Thoracic aorta (tissue), 2 donors: ENCODE results near the gene USP46. TPM values are rescaled to one million over a fixed set of nuclear protein-coding genes. Genes with fewer than 3 reads are reported as not detected.

Experiments used
- ATAC-seq: fragments of 150-250 bp; one replicate; pipeline ENCODE4 v1.8.0; 2017; ENCODE audit warnings: low read depth; ENCODE audit not compliant: insufficient number of reproducible peaks, low FRiP score
- DNase-seq: peaks from one replicate; pipeline ENCODE4 v3.0.0-alpha.2; 2020; ENCODE audit warnings: low spot score
- H3K27ac ChIP-seq, 2 donors: fragments of 200-600 bp; sonication (generic); 1 replicate in 1 of 2; 2 replicates in 1 of 2; pipeline ENCODE4 v1.5.1; 2016; ENCODE audit warnings: mild to moderate bottlenecking in 2 of 2, moderate library complexity in 2 of 2
- H3K27me3 ChIP-seq: fragments of 200-600 bp; sonication (generic); replicated peaks from 2 replicates; pipeline ENCODE4 v1.6.0; 2016; ENCODE audit warnings: mild to moderate bottlenecking; ENCODE audit not compliant: insufficient read depth
- H3K36me3 ChIP-seq: fragments of 200-600 bp; sonication (generic); one replicate; pipeline ENCODE4 v1.5.1; 2016
- H3K4me1 ChIP-seq, 2 donors: fragments of 200-600 bp; sonication (generic); 1 replicate in 1 of 2; 2 replicates in 1 of 2; pipeline versions ENCODE4 v1.5.1 to v1.6.0; 2016; ENCODE audit warnings: low read depth in 2 of 2, mild to moderate bottlenecking in 1 of 2; ENCODE audit not compliant: control insufficient read depth in 1 of 2
- H3K4me3 ChIP-seq: fragments of 200-600 bp; sonication (generic); 2 replicates; pipeline ENCODE4 v1.5.1; 2016; ENCODE audit warnings: mild to moderate bottlenecking
- H3K9me3 ChIP-seq: fragments of 200-600 bp; sonication (generic); 2 replicates; pipeline ENCODE4 v1.5.1; 2016
- CTCF ChIP-seq: fragments of 200-600 bp; sonication (generic); IDR thresholded peaks from one replicate; pipeline ENCODE4 v1.5.1; 2019; ENCODE audit warnings: antibody characterized with exemption
- total RNA-seq, 2 donors: library from RNA; depleted of rRNA; stranded (reverse); fragments of >200 nt; gene quantifications; one replicate each; pipeline versions ENCODE4 v1.1.0 to v1.2.3, GENCODE V29; 2016

USP46 gene
- total RNA-seq, 2 donors from 2014 or later, result 12.2 to 15.5 TPM

- H3K27ac ChIP-seq, result no peak overlapping the region
- H3K4me3 ChIP-seq, result no peak overlapping the region
- H3K36me3 ChIP-seq, result no peaks in the 10 kb centered on the region
- no peaks in the 10 kb centered on the region for H3K27me3 ChIP-seq
- H3K4me1 ChIP-seq, result peaks cover 9 to 30% of the 10 kb centered on the region in 2 donors
- ATAC-seq (no peak), DNase-seq (no peak)
- no peak for TF ChIP-seq CTCF
- no peaks in the 10 kb centered on the region for H3K9me3 ChIP-seq
Observed at GRCh38 chr4:52635560-52635959, 23.5 kb downstream of the USP46 start.

DNA sequence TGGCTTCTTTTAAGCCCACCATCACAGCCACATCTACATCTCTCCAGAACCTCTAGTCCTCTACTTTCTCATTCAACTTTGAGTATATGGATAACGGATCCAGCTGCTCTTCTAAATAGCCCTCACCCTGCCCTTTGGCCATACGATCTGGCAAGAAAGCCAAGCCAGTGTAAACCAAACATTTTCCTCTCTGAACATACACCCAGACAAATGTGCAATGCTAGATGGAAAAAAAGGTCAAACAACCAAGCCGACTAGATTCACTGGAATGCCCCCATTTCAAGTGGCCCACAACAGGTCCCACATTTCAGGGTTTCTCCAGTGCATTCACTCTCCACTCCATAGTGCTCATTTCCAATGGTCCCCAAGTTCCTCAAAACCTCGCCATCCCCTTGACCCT is 24.0 kb downstream of the USP46 start:
- Histone ChIP-seq H3K9me3 (no peaks in the 10 kb centered on the region), H3K27me3 (no peaks in the 10 kb centered on the region), H3K4me1 (peaks cover 5 to 26% of the 10 kb centered on the region in 2 donors), H3K4me3 (no peak overlapping the region), H3K27ac (no peak overlapping the region), H3K36me3 (no peaks in the 10 kb centered on the region)
- no peak for TF ChIP-seq CTCF
- no peak for ATAC-seq
- DNase-seq, result no peak

DNA sequence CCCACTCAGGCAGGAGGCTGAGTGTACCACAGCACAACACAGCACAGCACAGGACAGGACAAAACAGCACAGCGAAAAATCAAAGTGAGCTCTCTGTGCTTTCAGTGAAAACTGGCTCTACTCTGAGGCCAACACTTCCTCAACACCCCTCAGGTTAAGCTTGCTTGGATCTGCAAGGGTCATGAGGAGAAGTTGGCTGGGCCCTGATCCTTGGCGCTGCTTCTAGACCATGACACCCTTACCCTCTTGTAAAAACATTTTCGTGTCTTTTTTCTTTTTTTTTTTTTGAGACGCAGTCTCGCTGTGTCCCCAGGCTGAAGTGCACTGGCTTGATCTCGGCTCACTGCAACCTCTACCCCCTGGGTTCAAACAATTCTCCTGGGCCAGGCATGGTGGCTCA is 25.3 kb downstream of the USP46 start:
- Histone ChIP-seq H3K27ac (no peak overlapping the region), H3K36me3 (no peaks in the 10 kb centered on the region), H3K9me3 (no peaks in the 10 kb centered on the region), H3K27me3 (no peaks in the 10 kb centered on the region), H3K4me1 (peaks cover 10 to 23% of the 10 kb centered on the region in 2 donors), H3K4me3 (no peak overlapping the region)
- no peak for DNase-seq
- no peak for TF ChIP-seq CTCF
- no peak for ATAC-seq

GRCh38 chr4:52628974-52629373 is 30.1 kb downstream of the USP46 start:
- no peak overlapping the region for H3K4me3 ChIP-seq
- H3K36me3 ChIP-seq, result no peaks in the 10 kb centered on the region
- H3K27ac ChIP-seq, result peak overlapping the region; percentile 13 to 55
- ATAC-seq, result no peak
- no peaks in the 10 kb centered on the region for H3K27me3 ChIP-seq
- H3K9me3 ChIP-seq, result no peaks in the 10 kb centered on the region
- peaks cover 12 to 38% of the 10 kb centered on the region in 2 donors for H3K4me1 ChIP-seq
- TF ChIP-seq CTCF, result no peak
- DNase-seq, result no peak

- H3K27me3 ChIP-seq, result no peaks in the 10 kb centered on the region
- H3K4me3 ChIP-seq, result peak overlapping the region; percentile 9
- DNase-seq (no peak), ATAC-seq (peak; percentile 12)
- no peaks in the 10 kb centered on the region for H3K36me3 ChIP-seq
- peak overlapping the region; percentile 13 to 55 for H3K27ac ChIP-seq
- H3K9me3 ChIP-seq, result no peaks in the 10 kb centered on the region
- TF ChIP-seq CTCF, result no peak
- peaks cover 10 to 34% of the 10 kb centered on the region in 2 donors for H3K4me1 ChIP-seq
Observed at GRCh38 chr4:52628543-52628942, 30.6 kb downstream of the USP46 start.
